Liver (tissue), 9 donors: ENCODE results near the gene SOWAHA. TPM values are rescaled to one million over a fixed set of nuclear protein-coding genes. Genes with fewer than 3 reads are reported as not detected.

ENCODE experiments used
- DNase-seq: peaks from one replicate; pipeline ENCODE4 v3.0.0-alpha.2; 2017; ENCODE audit warnings: low spot score
- H3K27ac ChIP-seq, 2 donors: one replicate each; pipeline ENCODE4 v1.7.0; 2013; ENCODE audit warnings: inconsistent platforms in 2 of 2, low read length in 2 of 2, control low read depth in 1 of 2, low read depth in 1 of 2, mild to moderate bottlenecking in 1 of 2
- H3K27me3 ChIP-seq, 4 donors: one replicate each; pipeline versions ENCODE4 v1.6.1 to v1.7.0; 2013; ENCODE audit warnings: low read length in 3 of 4, inconsistent platforms in 1 of 4, mild to moderate bottlenecking in 1 of 4, moderate library complexity in 1 of 4; ENCODE audit not compliant: control insufficient read depth in 4 of 4, insufficient read depth in 4 of 4
- H3K36me3 ChIP-seq, 4 donors: one replicate each; pipeline versions ENCODE4 v1.6.1 to v1.7.0; 2013; ENCODE audit warnings: low read length in 3 of 4, mild to moderate bottlenecking in 3 of 4, low read depth in 1 of 4, moderate library complexity in 1 of 4; ENCODE audit not compliant: control insufficient read depth in 4 of 4, insufficient read depth in 3 of 4
- H3K4me1 ChIP-seq, 4 donors: one replicate each; pipeline versions ENCODE4 v1.6.1 to v1.7.0; 2013; ENCODE audit warnings: low read length in 3 of 4, mild to moderate bottlenecking in 3 of 4, moderate library complexity in 1 of 4; ENCODE audit not compliant: control insufficient read depth in 4 of 4, insufficient read depth in 4 of 4
- H3K4me3 ChIP-seq, 3 donors: one replicate each; pipeline versions ENCODE4 v1.6.1 to v1.7.0; 2013; ENCODE audit warnings: low read length in 3 of 3, control low read depth in 1 of 3, low read depth in 1 of 3, mild to moderate bottlenecking in 1 of 3
- H3K9ac ChIP-seq, 2 donors: one replicate each; pipeline ENCODE4 v1.7.0; 2013; ENCODE audit warnings: low read length in 2 of 2, mild to moderate bottlenecking in 2 of 2, moderate library complexity in 2 of 2, control low read depth in 1 of 2, low read depth in 1 of 2
- H3K9me3 ChIP-seq, 4 donors: one replicate each; pipeline versions ENCODE4 v1.6.1 to v1.7.0; 2013; ENCODE audit warnings: low read length in 3 of 4; ENCODE audit not compliant: control insufficient read depth in 4 of 4
- EGR1 ChIP-seq, 2 donors: IDR thresholded peaks; 2 replicates each; pipeline ENCODE4 v1.6.1; 2016 to 2018; ENCODE audit warnings: antibody characterized with exemption in 2 of 2, low read depth in 2 of 2
- FOXA2 ChIP-seq: IDR thresholded peaks from 2 replicates; pipeline ENCODE4 v1.6.1; 2016; ENCODE audit warnings: antibody characterized with exemption
- GABPA ChIP-seq, 2 donors: IDR thresholded peaks in 1 of 2; conservative IDR thresholded peaks in 1 of 2; 2 replicates each; pipeline ENCODE4 v1.6.1; 2016; ENCODE audit warnings: antibody characterized with exemption in 2 of 2, mild to moderate bottlenecking in 1 of 2, moderate library complexity in 1 of 2
- HNF4A ChIP-seq, 2 donors: conservative IDR thresholded peaks; 2 replicates each; pipeline ENCODE4 v1.6.1; 2016; ENCODE audit warnings: antibody characterized with exemption in 2 of 2, mild to moderate bottlenecking in 2 of 2
- HNF4G ChIP-seq: IDR thresholded peaks from 2 replicates; pipeline ENCODE4 v1.6.1; 2016; ENCODE audit warnings: antibody characterized with exemption
- JUND ChIP-seq, 2 donors: IDR thresholded peaks; 2 replicates each; pipeline ENCODE4 v1.6.1; 2016; ENCODE audit warnings: antibody characterized with exemption in 2 of 2
- NR2F2 ChIP-seq: IDR thresholded peaks from 2 replicates; pipeline ENCODE4 v1.6.1; 2016; ENCODE audit warnings: antibody characterized with exemption
- RAD21 ChIP-seq, 2 donors: IDR thresholded peaks; 2 replicates each; pipeline ENCODE4 v1.6.1; 2016; ENCODE audit warnings: antibody characterized with exemption in 2 of 2, mild to moderate bottlenecking in 2 of 2
- REST ChIP-seq: IDR thresholded peaks from 2 replicates; pipeline ENCODE4 v1.6.1; 2016; ENCODE audit warnings: antibody characterized with exemption, mild to moderate bottlenecking
- TAF1 ChIP-seq: conservative IDR thresholded peaks from 2 replicates; pipeline ENCODE4 v1.6.1; 2016; ENCODE audit warnings: antibody characterized with exemption, mild to moderate bottlenecking
- YY1 ChIP-seq: IDR thresholded peaks from 2 replicates; pipeline ENCODE4 v1.6.1; 2016; ENCODE audit warnings: antibody characterized with exemption, mild to moderate bottlenecking
- ZBTB33 ChIP-seq: IDR thresholded peaks from 2 replicates; pipeline ENCODE4 v1.6.1; 2016; ENCODE audit warnings: antibody characterized with exemption
- WGBS: extraction: QIAGEN DNeasy Blood & Tissue Kit; methylation state at CpG from one replicate; pipeline ENCODE4 v1.1.7; 2013; 5-methylcytosine and 5-hydroxymethylcytosine counted together
- polyA plus RNA-seq, 2 donors: library from polyadenylated mRNA; stranded (reverse) in 1 of 2; unstranded in 1 of 2; fragments of 200-250 nt in 1 of 2; fragments of >200 nt in 1 of 2; fragmentation: Nextera tagmentation in 1 of 2; extraction: Ambion mirVana in 1 of 2; gene quantifications; one replicate each; pipeline versions ENCODE4 v1.2.1 to v1.2.3, GENCODE V29; 2013 to 2015
- total RNA-seq, 2 donors: library from RNA; depleted of rRNA; stranded (reverse); fragments of >200 nt; gene quantifications; one replicate each; pipeline ENCODE4 v1.2.3, GENCODE V29; 2014
- TF ChIP-seq, protein P1 (sequence below): IDR thresholded peaks from 2 replicates; pipeline ENCODE4 v1.6.1; 2016; ENCODE audit warnings: antibody characterized with exemption
- TF ChIP-seq, protein P2 (sequence below): IDR thresholded peaks from 2 replicates; pipeline ENCODE4 v1.6.1; 2016; ENCODE audit warnings: antibody characterized with exemption
- TF ChIP-seq, protein P3 (sequence below): fragments of 150-350 bp; IDR thresholded peaks from 2 replicates; pipeline ENCODE4 v1.5.1; 2017; ENCODE audit warnings: improper control_type of control experiment, low read depth, low read length; ENCODE audit not compliant: missing input control
- donor health status: healthy.
- donor health status: healthy.
- donor health status: healthy.
- donor health status: healthy.
- donor health status: healthy.

SOWAHA gene
- total and polyA plus RNA-seq, 4 donors = 1.3 to 2.2 (median 1.8) TPM

GRCh38 chr5:132834057-132834456 lies 21.0 kb downstream of the SOWAHA start:
- Histone ChIP-seq H3K27ac (no peak overlapping the region), H3K4me3 (no peak overlapping the region), H3K4me1 (peaks cover 2 to 32% (median 9%) of the 10 kb centered on the region in 4 donors), H3K27me3 (no peaks in the 10 kb centered on the region), H3K9me3 (no peaks in the 10 kb centered on the region), H3K36me3 (no peaks in the 10 kb centered on the region), H3K9ac (no peak overlapping the region)
- TF ChIP-seq, protein P1, sequence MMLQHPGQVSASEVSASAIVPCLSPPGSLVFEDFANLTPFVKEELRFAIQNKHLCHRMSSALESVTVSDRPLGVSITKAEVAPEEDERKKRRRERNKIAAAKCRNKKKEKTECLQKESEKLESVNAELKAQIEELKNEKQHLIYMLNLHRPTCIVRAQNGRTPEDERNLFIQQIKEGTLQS = no peak
- TF ChIP-seq FOXA2 = no peak
- TF ChIP-seq ZBTB33 = no peak
- TF ChIP-seq REST = no peak
- no peak for TF ChIP-seq NR2F2
- TF ChIP-seq JUND (IDR thresholded peaks at IDR 0.05) = no peak
- no peak for TF ChIP-seq HNF4A (conservative IDR thresholded peaks at IDR 0.05)
- TF ChIP-seq RAD21 (IDR thresholded peaks at IDR 0.05) = no peak
- DNase-seq = no peak
- 99% methylated on average over 3 of the region's 3 CpGs for WGBS

GRCh38 chr5:132836852-132837251 lies 23.8 kb downstream of the SOWAHA start:
- H3K9ac ChIP-seq = peak overlapping the region in 1 of 2 donors; percentile 45

More at GRCh38 chr5:132836852-132837251, 23.8 kb downstream of the SOWAHA start:
- no peak for DNase-seq
- H3K36me3 ChIP-seq = no peaks in the 10 kb centered on the region
- WGBS = 66% methylated on average over 1 of the region's 1 CpG
- peak overlapping the region; percentile 91 to 98 for H3K27ac ChIP-seq
- H3K27me3 ChIP-seq = no peaks in the 10 kb centered on the region
- no peak for TF ChIP-seq HNF4A (conservative IDR thresholded peaks at IDR 0.05)
- TF ChIP-seq HNF4G = no peak
- no peak for TF ChIP-seq YY1
- TF ChIP-seq EGR1 (IDR thresholded peaks at IDR 0.05; ENCODE audit: low read depth in 2 of 2) = no peak
- TF ChIP-seq GABPA (IDR thresholded peaks at IDR 0.05 in 1 of 2, conservative IDR thresholded peaks at IDR 0.05 in 1 of 2) = no peak
- TF ChIP-seq, protein P2, sequence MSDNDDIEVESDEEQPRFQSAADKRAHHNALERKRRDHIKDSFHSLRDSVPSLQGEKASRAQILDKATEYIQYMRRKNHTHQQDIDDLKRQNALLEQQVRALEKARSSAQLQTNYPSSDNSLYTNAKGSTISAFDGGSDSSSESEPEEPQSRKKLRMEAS = no peak
- TF ChIP-seq RAD21 (IDR thresholded peaks at IDR 0.05) = no peak
- no peak for TF ChIP-seq JUND (IDR thresholded peaks at IDR 0.05)
- no peak for TF ChIP-seq TAF1
- TF ChIP-seq NR2F2 = no peak
- TF ChIP-seq, protein P3, sequence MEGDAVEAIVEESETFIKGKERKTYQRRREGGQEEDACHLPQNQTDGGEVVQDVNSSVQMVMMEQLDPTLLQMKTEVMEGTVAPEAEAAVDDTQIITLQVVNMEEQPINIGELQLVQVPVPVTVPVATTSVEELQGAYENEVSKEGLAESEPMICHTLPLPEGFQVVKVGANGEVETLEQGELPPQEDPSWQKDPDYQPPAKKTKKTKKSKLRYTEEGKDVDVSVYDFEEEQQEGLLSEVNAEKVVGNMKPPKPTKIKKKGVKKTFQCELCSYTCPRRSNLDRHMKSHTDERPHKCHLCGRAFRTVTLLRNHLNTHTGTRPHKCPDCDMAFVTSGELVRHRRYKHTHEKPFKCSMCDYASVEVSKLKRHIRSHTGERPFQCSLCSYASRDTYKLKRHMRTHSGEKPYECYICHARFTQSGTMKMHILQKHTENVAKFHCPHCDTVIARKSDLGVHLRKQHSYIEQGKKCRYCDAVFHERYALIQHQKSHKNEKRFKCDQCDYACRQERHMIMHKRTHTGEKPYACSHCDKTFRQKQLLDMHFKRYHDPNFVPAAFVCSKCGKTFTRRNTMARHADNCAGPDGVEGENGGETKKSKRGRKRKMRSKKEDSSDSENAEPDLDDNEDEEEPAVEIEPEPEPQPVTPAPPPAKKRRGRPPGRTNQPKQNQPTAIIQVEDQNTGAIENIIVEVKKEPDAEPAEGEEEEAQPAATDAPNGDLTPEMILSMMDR = no peak
- no peaks in the 10 kb centered on the region for H3K9me3 ChIP-seq
- H3K4me1 ChIP-seq = peaks cover 6 to 42% (median 15%) of the 10 kb centered on the region in 4 donors
- H3K4me3 ChIP-seq = no peak overlapping the region
